NCI-H526 treated with DMSO at 0.1 percent for 48 hours (cell line): ENCODE results near the gene RAB40C.

ENCODE experiments used
- DNase-seq: peaks from one replicate; lab custom pipeline; 2025; lab: John Stamatoyannopoulos, UW

RAB40C gene

DNA sequence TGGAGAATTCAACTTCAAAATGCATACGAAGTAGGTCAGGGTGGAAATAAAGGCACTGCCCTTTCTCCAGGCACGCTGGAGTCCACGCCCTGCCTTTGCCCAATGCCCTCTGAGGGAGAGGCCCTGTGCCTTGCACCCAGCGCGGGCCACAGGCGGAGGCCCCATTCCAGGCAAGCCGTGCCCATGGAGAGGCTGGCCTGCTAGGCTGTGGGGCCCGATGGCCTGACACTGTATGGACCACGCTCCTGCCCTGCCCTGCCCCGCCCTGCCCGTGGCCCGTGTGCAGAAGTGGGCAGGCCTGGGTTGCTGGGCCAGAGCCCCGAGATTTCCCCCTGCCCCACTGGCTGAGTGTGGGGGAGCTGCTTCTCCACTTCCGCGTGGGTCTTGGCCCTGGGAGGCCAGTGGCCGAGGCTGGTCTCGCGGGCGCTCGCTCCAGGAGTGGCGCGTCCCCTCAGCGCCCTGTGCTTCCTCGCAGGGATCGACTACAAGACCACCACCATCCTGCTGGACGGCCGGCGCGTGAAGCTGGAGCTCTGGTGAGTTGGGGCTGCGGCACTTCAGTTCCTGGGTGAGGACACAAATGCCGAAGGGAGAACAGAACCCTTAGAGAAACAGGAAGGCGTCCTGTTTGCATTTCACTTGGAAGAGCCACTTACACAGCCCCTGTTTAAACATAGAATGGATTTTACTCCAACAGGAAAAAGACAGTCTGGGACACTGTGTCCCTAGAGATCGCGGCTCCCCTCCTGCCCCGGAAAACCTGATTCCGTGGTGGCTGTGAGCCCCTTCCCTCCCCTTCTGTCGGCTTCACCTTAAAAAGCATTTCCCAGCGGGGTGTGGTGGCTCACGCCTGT is 27.1 kb downstream of the RAB40C start:
- no peak for DNase-seq

DNA sequence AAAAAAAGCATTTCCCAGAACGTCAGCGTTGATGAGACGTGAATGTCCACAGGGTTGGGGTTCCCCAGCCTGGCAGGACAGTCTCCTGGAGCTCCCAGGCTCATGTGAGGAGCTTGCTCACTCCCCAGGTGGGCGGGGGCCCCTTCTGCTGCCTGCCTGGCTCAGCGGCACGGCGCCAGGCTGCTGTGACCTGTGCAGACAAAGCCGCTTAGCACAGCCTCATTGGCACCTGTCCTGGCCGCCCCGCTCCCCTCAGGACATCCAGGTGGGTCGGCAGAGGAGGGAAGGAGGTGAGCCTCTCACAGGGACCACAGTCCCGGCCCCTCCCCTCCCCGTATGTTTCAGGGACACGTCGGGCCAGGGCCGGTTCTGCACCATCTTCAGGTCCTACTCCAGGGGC is 28.0 kb downstream of the RAB40C start:
- DNase-seq: no peak

DNA sequence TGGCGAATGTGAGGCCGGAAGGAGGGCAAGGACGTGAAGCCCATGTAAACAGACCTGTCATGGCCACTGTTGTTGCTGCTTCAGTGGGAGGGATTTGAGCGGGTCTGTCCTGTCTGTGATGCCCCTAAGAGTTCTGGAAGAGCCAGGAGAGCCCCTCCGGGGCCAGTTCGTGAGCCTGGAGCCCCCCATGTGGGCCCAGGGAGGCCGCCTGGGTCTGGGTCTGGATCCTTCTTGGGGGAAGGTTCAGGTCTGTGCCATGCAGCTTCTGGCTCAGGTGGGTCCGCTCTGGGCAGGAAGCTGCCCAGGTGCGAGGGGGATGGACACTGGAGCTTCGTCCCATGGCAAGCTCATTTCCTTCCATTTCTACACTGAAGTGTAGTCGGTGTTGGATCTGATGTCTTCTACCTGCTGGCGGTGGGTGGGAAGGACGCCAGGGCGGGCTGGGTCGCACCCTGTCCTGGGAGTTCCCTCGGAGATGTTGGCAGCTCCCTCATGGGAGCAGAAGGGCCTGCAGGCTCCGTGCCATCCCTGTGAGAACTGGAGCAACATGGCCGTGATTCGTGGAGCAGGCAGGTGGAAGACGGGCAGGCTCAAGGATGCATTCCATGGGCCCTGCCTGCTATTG is 29.7 kb downstream of the RAB40C start:
- no peak for DNase-seq

DNA sequence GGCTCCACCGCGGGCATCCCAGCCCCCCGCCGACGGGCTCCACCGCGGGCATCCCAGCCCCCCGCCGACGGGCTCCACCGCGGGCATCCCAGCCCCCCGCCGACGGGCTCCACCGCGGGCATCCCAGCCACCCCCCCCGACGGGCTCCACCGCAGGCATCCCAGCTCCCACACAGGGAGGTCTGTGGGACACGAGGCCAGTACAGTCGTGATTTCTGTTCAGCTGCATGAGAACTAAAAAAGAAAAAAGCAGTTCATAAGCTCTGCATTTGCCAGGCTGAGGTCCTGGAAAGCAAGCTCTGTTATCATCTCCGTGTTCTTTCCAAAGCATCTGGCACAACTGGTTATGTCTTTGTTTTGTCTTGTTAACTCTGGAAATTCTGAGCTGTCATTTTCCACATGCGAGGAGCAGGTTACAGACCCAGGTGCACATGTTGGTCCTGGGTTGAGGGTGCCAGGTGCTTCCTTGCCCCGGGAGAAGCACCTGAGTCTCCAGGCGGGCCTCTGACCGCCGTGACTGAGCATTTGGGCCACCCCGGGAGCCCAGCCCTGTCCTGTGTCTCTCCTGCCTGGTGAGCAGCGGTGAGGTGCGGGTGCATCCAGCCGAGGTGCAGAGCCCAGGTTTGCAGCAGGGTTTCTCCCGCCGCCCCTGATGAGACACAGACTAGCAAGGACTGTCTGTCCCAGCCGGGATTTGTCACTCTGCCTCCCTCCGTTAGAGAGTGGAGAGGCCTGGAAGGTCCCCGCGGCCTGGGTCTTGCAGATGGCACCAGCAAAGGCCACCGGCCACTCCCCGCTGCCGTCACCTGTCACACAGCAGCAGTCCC is 31.0 kb downstream of the RAB40C start:
- peak; percentile 17 for DNase-seq

DNA sequence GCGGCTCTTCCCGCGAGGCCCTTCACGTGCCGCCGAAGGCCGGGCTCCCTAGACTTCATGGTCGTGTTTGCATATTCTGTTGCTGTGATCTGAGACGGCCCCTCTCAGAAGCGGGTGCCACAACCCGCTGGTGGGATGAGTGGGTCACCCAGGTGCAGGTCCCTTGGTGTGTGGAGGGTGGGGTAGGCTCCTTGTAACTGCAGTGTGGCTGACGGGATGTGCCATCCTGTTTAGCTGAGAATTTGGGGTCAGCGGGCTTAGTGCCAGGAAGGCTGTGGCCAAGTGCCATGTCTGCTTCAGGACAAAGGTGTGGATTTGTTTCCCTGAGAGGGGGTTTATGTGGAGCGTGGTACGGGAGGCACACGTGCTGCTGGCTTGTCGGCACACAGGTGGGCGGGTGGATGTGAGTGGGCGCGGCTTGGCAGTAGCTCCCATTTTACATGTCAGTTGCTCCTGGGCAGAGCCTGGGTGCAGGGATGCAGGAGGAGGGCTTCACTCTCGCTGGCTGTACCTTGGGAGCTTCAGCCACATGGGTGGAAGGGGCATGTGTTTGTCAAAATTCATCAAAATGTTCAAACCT is 31.8 kb downstream of the RAB40C start:
- DNase-seq: peak; percentile 50

DNA sequence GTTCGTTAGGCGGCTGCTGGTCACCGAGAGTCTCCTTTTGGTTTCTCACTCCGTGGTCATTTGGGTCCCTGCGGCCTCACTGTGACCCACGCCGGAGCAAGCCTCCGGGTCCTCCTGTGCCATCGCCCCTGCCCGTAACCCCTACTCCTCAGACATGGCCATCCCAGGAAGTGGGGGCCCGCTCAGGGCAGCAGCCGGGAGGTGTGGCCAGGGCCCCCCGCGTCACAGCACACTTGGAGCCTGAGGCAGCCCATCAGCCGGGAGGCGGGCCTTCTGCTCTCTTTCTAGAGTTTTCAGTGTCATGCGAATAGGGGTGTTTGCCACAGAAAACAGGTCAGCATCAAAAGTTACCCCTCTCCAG is 33.0 kb downstream of the RAB40C start:
- no peak for DNase-seq

DNA sequence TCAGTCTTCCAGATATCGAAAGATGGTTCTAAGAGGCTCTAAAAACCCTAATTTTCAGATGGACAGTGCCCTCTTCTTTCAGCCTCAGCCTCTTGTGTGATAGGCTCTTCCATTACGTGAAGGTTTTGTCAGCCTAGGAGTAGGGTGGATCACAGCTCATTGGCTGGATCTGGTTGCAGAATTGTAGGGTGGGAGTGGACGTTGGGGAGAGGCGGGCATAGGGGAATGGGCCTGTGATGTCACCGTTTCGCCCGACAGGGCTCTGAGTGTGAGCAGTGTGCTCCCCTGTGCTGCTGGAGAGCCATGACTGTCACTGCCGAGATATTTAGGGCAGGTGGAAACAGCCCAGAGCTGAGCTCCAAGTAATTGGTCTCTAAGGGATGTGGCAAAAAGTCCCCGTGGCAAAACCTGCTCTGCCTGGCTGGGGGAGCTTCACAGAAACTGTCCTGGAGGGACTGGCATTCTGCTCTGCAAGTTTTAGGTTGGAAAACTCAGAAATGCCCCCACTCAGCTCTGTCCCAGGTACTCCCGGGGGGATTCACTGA is 34.7 kb downstream of the RAB40C start:
- DNase-seq: no peak

DNA sequence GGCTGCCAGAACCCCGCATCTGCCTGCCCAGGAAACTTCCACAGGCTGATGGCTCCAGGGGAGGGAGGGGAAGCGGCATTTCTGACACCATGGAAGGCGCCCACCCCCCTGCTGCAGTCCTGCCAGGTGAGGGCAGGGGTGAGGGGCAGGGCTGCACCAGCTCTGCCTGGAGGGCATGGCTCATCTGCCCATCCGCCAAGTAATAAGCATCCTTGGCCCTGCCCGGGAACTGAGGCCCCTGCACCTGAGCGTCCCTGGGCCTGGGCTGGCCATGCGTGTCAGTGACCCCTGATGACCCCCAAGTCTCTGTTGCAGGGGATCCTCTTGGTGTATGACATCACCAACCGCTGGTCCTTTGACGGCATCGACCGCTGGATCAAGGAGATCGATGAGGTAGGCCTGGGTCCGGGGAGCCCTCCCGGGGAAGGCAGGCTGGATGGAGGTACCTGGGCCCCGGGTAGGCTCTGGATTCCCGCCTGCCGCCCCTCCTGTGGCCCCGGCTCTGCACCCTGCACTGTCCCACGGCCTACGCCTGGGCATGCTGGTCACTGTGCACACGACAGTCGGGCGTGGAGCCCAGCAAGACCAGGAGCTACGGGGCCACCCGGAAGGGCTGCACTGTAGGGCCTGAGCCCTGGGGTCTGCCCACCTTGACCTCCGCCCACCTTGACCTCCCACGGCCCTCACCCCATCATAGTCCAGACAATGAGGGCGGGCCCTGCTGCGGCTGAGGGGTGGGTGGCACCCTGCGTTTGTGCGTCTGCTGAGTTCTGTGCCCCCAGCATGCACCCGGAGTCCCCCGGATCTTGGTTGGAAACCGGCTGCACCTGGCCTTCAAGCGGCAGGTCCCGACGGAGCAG is 35.5 kb downstream of the RAB40C start:
- no peak for DNase-seq

DNA sequence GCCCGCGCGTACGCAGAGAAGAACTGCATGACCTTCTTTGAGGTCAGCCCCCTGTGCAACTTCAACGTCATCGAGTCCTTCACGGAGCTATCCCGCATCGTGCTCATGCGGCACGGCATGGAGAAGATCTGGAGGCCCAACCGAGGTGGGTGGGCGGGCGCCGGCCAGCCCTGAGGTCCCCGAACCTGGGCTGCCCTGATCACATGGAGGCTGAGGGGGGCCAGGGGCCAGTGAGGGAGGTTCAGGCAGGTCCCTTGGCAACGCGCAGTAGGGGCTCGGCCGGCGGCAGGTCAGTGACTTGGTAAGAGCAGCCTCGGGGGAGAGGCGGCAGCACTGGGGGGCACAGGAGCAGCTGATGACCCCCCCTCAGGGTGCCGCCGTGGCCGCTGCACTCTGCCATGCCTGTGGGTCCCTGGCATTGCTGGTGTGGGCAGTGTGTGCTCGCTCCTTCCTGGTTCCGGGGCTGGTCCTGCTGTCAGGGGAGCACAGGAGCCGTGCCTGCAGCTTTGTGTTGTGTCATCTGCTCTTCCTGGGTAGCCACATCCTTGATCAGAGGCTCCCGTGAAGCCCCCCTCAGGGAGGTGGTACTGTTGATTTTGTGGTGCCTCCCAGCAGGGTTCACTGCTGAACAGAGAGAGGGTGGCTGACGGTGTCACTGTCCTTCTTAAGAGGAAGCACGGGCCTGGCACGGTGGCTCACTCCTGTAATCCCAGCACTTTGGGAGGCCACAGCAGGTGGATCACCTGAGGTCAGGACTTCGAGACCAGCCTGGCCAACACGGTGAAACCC is 36.3 kb downstream of the RAB40C start:
- DNase-seq: no peak

DNA sequence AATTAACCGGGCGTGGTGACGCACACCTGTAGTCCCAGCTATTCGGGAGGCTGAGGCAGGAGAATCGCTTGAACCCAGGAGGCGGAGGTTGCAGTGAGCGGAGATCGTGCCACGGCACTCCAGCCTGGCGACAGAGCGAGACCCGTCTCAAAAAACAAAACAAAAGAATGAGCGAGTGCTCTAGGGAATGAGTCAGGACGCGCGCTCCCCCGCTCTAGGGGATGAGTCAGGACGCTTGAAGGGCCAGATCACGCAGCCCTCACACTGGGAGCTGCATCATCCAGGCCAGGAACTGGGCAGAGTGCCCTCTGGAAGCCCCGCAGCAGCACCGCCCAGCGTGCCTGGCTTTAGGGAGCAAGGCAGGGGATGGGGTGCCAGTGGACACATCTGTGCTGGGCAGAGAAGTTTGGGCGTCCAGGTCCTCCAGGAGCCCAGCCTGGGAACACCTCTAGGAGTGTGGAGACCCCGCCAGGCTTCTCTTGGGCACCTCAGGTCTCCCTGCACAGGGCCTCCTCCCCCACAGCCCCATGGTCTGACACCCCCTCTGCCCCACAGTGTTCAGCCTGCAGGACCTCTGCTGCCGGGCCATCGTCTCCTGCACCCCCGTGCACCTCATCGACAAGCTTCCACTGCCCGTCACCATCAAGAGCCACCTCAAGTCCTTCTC is 37.1 kb downstream of the RAB40C start:
- no peak for DNase-seq

DNA sequence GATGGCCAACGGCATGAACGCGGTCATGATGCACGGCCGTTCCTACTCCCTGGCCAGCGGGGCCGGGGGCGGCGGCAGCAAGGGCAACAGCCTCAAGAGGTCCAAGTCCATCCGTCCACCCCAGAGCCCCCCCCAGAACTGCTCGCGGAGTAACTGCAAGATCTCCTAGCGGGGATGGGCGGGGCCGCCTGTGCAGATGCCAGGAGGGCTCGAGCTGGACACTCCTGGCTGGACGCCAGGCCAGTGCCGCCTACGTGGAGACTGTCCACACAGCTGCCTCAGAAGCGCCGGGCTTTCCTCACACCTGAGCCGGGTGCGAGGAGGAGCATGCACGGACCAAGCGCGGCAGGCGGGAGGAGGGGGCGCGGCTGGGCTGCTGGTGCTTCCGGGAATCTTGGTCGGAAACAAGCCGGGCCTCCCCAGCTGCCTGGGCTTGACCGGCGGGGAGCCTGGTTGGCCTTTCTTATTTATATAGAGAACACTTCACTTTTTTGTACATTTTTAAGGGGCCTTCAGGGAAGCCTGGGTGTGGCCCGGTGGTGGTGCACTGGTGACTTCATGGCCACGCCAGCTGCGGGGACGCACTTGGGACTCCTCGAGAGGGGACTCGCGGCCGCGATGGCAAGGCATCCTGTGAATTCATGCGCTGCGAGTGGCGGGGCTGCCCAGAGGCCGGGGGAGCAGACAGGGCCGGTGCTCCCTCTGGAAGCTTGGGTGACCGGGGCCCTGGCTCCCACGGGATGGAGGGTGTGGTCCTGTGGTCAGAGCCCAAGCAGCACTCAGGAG is 37.8 kb downstream of the RAB40C start:
- no peak for DNase-seq

DNA sequence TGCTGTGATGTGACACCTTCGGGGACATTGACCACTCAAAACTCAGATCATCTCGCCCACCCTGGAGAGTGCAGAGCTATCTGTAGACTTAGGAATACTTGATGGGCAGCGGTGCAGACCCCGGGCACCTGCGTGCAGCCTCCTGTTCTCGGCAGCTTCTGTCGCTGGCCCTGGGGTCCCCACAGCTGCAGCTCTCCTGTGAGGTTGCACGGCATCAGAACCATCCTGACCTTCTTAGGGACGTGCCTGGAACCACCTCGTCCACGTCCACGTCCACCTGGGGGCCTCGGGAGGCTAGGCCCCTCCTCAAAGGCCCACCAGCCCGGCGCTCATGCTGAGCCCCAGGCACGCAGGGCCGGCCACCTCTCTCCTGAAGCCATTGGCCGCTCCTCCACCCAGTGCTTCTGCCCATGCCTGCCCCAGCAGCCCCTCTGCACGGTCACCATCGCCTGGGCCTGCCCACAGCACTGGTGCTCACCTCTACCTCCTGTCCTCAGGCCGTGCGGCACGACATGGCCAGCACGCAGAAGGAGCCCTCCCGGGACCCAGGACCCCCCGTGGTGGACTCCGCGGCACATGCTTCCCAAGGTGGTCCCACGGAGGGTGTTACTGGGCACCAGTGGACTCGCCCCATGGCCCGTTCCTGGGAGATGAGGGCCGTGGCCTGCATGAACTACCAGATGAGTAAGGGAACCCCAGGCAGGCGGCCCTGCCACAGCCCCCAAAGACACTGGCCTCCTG is 38.6 kb downstream of the RAB40C start:
- no peak for DNase-seq

DNA sequence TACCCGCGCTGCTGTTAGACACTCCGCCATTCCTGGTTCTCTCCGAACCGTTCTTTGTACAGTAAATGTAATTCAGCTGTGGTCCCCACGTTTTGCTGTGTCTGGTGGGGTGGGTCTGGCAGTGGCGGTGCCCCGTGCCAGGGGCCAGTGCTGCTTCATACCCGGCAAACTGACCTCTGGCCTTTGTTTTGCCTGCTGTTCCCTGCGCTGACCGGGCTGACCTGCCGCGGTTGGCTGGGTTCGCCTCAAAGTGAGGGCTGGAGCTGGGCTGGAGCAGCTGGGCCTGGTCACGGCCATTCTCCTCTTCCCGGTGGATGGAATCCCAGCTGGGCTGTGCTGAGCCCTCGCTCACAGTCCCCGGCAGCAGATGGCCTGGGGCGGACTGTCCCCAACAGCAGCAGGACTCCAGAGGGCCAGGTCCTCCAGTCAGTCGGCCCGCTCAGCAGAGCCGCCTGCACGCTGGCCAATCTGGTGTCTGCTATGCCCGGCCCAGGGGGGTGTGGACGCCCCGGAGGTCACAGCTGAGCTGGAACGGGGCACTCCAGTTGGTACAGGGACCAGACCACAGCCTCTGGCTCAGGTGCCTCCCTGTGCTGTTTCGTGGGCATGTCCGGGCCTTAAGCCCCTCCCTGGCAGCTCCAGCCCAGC is 39.4 kb downstream of the RAB40C start:
- no peak for DNase-seq

DNA sequence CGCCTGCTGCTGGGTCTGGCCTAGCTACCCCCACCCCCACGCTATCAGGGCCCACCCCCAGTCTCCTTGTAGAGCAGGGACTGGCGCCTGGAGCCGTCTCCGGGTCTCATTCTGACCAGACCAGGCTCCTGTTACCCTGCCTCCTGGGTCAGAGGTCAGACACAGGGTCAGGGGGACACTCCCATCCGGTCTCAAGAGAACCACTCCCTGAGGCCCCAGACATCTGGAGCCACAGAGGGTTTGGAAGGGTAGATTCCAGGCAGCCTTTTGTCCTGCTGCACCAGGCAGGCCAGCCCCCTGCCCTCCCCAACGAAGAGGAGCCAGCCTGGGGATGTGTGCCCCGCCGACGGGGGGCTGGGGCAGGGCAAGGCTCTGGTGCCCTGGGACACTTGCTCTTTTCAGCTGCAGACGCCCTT is 40.0 kb downstream of the RAB40C start:
- no peak for DNase-seq

DNA sequence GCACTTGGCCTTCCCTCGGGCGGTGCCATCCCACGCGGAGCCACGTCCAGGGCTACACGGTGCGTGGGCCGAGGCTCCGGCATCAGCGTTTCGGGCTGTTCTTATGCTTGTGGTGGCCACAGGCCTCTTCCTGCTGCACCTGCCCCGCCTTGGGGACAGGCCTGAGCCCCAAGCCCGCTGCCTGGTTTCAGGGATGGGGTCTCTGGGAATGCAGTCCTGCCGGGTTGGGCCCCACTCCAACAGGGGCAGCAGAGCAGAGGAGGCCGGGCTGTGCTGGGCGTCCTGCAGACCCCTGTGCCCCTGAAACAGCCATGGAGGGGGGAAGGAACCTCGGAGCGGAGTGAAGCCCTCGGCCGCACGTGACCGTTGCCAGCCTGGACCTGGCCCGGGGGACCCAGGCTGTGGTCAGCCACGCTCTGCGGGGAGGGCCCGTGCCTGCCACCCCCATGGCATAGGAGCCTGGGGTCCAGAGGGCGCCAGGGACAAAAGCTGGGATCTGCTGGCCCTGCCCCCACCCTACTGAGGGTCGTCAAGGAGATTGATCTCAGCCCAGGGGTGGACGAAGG is 40.5 kb downstream of the RAB40C start:
- DNase-seq: no peak

DNA sequence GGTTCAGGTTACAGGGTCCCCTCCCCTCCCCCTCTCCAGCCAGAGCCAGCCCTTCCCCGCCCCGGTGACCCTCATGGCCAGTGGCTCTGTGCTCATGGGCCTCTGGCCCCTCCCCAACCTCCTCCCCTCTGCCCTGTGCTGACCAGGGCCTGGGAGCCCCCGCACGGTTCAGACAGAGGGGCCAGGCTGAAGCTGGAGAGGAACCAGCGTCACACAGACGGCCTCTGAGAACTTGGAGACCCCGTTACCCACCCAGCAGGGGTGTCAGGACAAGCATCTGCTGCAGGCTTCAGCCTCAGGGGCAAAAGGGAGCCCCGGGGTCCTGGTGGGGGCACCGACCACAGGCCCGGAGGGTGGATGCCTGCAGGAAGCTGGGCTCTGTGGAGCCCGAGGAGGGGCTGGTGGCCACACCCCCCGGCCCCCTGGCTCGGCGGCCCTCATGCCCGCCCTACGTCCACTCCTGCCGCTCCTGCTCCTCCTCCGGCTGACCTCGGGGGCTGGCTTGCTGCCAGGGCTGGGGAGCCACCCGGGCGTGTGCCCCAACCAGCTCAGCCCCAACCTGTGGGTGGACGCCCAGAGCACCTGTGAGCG is 41.0 kb downstream of the RAB40C start, which contains the start of gene WFIKKN1:
WFIKKN1 (plus strand) TSS at position 171 of the 591 bp plus-strand sequence; CDS start at position 440, 269 bp downstream.
- no peak for DNase-seq

DNA sequence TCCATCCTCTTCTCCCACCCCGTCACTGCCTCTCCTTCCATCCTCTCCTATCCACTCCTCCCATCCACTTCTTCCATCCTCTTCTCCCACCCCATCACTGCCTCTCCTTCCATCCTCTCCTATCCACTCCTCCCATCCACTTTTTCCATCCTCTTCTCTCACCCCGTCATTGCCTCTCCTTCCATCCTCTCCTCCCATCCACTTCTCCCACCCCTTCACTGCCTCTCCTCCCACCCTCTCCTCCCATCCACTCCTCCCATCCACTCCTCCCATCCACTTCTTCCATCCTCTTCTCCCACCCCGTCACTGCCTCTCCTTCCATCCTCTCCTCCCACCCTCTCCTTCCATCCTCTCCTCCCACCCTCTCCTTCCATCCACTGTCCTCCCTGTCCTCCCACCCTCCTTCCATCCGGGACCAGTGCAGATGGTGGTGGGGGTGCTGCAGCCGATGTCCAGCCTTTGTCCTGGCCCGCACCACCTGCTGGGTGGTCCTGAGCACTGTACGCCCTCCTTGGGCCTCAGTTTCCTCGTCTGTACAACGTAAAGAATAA is 42.0 kb downstream of the RAB40C start:
- no peak for DNase-seq
